Glutamatergic neuron (in vitro differentiated cells): ENCODE data around the gene BRD4. TPM values are rescaled to one million over a fixed set of nuclear protein-coding genes. Genes with fewer than 3 reads are reported as not detected.

Source experiments
- DNase-seq: peaks from one replicate; pipeline ENCODE4 v3.0.0; 2022
- H3K27ac Mint-ChIP-seq: one replicate; pipeline ENCODE4 v1.8.0; 2020; ENCODE audit warnings: mild to moderate bottlenecking, mixed read lengths, inconsistent platforms; ENCODE audit not compliant: unreplicated experiment
- H3K27me3 Mint-ChIP-seq: one replicate; pipeline ENCODE4 v1.8.0; 2020; ENCODE audit warnings: mild to moderate bottlenecking, moderate library complexity, mixed read lengths, inconsistent platforms; ENCODE audit not compliant: unreplicated experiment
- H3K36me3 Mint-ChIP-seq: one replicate; pipeline ENCODE4 v1.8.0; 2020; ENCODE audit warnings: mild to moderate bottlenecking, mixed read lengths, inconsistent platforms; ENCODE audit not compliant: unreplicated experiment
- H3K4me1 Mint-ChIP-seq: one replicate; pipeline ENCODE4 v1.8.0; 2020; ENCODE audit warnings: mild to moderate bottlenecking, low read depth, mixed read lengths, inconsistent platforms; ENCODE audit not compliant: unreplicated experiment
- H3K4me3 Mint-ChIP-seq: one replicate; pipeline ENCODE4 v1.8.0; 2020; ENCODE audit warnings: mild to moderate bottlenecking, mixed read lengths, inconsistent platforms; ENCODE audit not compliant: unreplicated experiment
- H3K9me3 Mint-ChIP-seq: one replicate; pipeline ENCODE4 v1.8.0; 2020; ENCODE audit warnings: mild to moderate bottlenecking, moderate library complexity, mixed read lengths, inconsistent platforms; ENCODE audit not compliant: unreplicated experiment
- CTCF ChIP-seq: fragments of 200-600 bp; sonication (generic); IDR thresholded peaks from one replicate; pipeline ENCODE4 v1.5.0; 2021; ENCODE audit not compliant: partially characterized antibody, unreplicated experiment
- total RNA-seq: library from RNA; stranded (reverse); fragmentation: NEBNext Ultra II Directional; extraction: Animal tissue kit (Norgen Biotek cat#: 25700); gene quantifications from one replicate; pipeline ENCODE4 v1.2.1, GENCODE V29; 2021; ENCODE audit not compliant: unreplicated experiment

Gene BRD4
- total RNA-seq, 1 donor from 2014 or later: 162 TPM

DNA sequence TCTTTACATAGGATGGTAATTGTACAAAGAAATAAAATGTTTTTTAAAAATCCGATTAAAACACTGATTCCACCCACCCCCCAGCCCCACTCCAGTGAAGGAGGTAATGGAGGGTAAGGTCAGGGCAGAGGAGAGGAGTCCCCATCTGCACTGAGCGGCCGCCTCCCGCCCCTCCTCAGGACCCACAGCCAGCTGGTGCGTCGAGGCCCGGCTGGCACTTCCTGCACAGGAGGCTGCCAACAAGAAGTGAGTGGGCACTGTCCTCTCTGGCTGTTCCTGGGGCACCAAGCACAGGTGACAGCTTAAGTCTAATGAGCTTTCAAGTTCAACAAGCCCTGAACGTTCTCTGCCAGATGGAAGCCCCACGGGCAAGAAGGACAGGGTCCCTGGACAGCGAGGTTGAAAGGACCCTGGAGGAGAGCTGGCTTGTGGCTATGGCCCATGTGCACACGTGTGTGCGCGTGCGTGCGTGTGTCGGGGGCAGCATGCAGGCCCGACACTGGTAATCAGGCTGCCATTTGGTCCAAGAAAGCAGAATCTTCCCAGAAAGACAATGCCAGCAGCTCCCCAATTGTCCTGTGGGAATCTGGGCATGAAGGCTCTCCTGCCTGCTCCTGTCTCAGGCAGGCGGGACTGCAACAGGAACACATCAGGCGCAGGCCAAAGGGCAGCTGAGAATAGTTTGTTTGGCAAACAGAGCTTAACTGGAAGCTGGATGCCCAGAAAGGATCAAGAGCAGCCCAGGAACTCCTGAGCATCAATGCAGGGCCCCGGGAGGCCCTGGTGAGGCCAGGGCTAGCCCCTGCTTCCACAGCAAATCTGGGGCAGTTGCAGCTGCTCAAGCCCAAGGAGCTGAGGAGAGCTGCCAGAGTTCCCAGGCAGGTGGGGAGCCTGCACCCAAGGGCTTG lies 85.0 kb downstream of the BRD4 start:
- H3K9me3 Mint-ChIP-seq: peaks cover 17% of the 10 kb centered on the region
- no peak for DNase-seq
- H3K4me3 Mint-ChIP-seq: no peak overlapping the region
- H3K27ac Mint-ChIP-seq: peak overlapping the region; percentile 28
- peaks cover 18% of the 10 kb centered on the region for H3K4me1 Mint-ChIP-seq
- H3K27me3 Mint-ChIP-seq: peaks cover 25% of the 10 kb centered on the region
- H3K36me3 Mint-ChIP-seq: peaks cover 11% of the 10 kb centered on the region
- no peak for TF ChIP-seq CTCF

GRCh38 chr19:15246198-15246481 lies 86.2 kb downstream of the BRD4 start:
- no peak for TF ChIP-seq CTCF
- peaks cover 12% of the 10 kb centered on the region for H3K9me3 Mint-ChIP-seq
- no peak for DNase-seq
- peak overlapping the region; percentile 81 for H3K27ac Mint-ChIP-seq
- H3K4me1 Mint-ChIP-seq: peaks cover 13% of the 10 kb centered on the region
- peak overlapping the region; percentile 32 for H3K4me3 Mint-ChIP-seq
- peaks cover 11% of the 10 kb centered on the region for H3K36me3 Mint-ChIP-seq
- peaks cover 21% of the 10 kb centered on the region for H3K27me3 Mint-ChIP-seq

DNA sequence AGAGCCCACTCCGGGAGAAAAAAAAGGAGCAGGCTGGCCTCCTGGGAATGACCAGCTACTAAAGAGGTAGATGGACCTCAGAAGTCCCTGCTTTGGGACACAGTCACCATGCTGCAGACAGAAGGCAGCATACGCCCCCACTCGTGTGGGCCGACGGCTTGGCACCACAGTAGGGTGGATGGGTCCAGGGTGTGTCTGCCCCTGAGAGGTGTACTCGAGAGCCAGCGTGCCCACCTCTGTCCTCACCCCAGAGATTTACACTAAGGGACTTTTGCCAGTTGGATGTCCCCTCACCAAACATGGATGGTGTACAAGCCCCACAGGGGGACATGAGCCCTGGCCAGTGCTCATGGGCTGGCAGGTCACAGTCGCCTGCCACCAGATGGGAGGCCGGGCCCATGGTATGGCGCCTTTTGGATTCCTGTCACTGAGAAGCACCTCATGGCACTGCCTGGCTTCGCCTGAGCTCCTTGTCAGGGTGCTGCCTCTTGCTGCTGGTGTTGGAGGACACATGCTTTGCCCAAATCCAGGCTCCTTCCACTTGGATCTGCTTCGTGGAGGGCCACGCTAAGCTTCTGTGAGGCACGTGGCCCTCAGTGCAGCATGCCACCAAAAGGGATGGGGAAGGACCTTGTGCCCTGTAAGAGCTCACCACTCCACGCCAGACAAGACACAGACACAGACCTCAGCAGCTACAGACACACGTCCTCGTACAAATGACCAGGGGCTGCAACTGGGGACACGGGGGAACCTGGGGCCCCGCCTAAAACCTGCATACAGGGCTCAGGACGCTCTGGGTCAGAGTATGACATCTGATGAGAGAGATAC lies 86.8 kb downstream of the BRD4 start:
- peak overlapping the region; percentile 81 for H3K27ac Mint-ChIP-seq
- H3K4me1 Mint-ChIP-seq: peaks cover 13% of the 10 kb centered on the region
- H3K27me3 Mint-ChIP-seq: peaks cover 21% of the 10 kb centered on the region
- peaks cover 14% of the 10 kb centered on the region for H3K9me3 Mint-ChIP-seq
- H3K4me3 Mint-ChIP-seq: peak overlapping the region; percentile 32
- peaks cover 11% of the 10 kb centered on the region for H3K36me3 Mint-ChIP-seq
- TF ChIP-seq CTCF: no peak
- DNase-seq: no peak

DNA sequence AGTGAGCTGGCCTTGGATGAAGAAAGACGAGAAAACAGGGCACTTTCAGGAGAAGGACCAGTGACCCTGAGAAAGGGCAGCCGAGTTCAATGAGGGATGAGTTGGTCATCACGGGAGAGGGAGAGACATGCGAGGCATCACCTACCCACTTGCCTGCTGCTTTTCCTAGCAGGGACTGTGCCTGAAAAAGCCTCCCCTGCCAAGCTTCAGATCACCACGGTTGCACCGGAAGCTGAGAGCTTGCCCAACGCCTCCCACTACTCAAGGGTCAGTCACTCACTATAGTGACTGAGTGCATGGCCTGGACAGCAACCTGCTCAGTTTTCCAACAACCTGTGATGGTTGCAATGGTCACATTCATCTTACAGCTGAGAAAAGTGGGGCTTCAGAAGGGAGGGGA lies 87.5 kb downstream of the BRD4 start:
- Mint-ChIP-seq H3K36me3 (peaks cover 11% of the 10 kb centered on the region), H3K4me3 (no peak overlapping the region), H3K27me3 (peaks cover 22% of the 10 kb centered on the region), H3K4me1 (peaks cover 13% of the 10 kb centered on the region), H3K27ac (no peak overlapping the region), H3K9me3 (peaks cover 16% of the 10 kb centered on the region)
- TF ChIP-seq CTCF: no peak
- no peak for DNase-seq
